ENCODE measurements around the gene TBC1D22A. TPM values are rescaled to one million over a fixed set of nuclear protein-coding genes. Genes with fewer than 3 reads are reported as not detected.

Gene TBC1D22A
- total and polyA plus RNA-seq, 8 donors: 14.4 to 33.5 (median 15.7) TPM

GRCh38 chr22:46936378-46936903 is 174.0 kb downstream of the TBC1D22A start:
- no peak for TF ChIP-seq CTCF (IDR thresholded peaks at IDR 0.05)
- Histone ChIP-seq H3K36me3 (no peaks in the 10 kb centered on the region), H3K4me3 (no peak overlapping the region), H3K27ac (no peak overlapping the region), H3K9me3 (no peaks in the 10 kb centered on the region), H3K27me3 (no peaks in the 10 kb centered on the region), H3K4me1 (peaks cover 0 to 34% of the 10 kb centered on the region in 2 donors)
- DNase-seq (peak in 1 of 4 donors; percentile 22), ATAC-seq (peak; percentile 72)
- intact Hi-C loops (cut with DNase I): no loop called here

DNA sequence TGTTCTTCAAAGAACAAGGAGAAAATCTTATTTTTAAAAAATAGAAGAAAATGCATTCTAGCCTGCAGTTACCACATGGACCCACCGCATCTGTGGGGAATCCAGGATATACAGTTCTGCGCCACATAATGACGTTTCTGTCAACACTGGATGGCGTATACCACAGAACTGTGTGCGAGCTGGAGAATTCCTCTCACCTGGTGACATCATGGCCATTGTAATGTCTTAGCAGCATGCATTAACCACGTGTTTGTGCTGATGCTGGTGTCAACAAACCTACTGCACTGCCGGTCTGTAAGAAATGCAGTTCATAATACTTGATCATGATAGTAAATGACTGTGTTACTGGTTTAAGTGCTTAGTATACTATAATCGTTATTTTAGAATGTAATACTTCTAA is 174.7 kb downstream of the TBC1D22A start:
- DNase-seq (no peak), ATAC-seq (no peak)
- Histone ChIP-seq H3K27me3 (no peaks in the 10 kb centered on the region), H3K36me3 (no peaks in the 10 kb centered on the region), H3K27ac (no peak overlapping the region), H3K4me1 (peaks cover 3 to 37% of the 10 kb centered on the region in 2 donors), H3K9me3 (no peaks in the 10 kb centered on the region), H3K4me3 (no peak overlapping the region)
- no peak for TF ChIP-seq CTCF (IDR thresholded peaks at IDR 0.05)
- intact Hi-C loops (cut with DNase I): no loop called here

GRCh38 chr22:46937939-46938338 is 175.5 kb downstream of the TBC1D22A start:
- H3K36me3 ChIP-seq: no peaks in the 10 kb centered on the region
- intact Hi-C loops (cut with DNase I): no loop called here
- peaks cover 3 to 42% of the 10 kb centered on the region in 2 donors for H3K4me1 ChIP-seq
- H3K27me3 ChIP-seq: no peaks in the 10 kb centered on the region
- H3K27ac ChIP-seq: no peak overlapping the region
- ATAC-seq: no peak
- H3K9me3 ChIP-seq: no peaks in the 10 kb centered on the region
- no peak for DNase-seq
- TF ChIP-seq CTCF (IDR thresholded peaks at IDR 0.05): no peak
- no peak overlapping the region for H3K4me3 ChIP-seq

GRCh38 chr22:46941968-46942798 is 179.7 kb downstream of the TBC1D22A start:
- no peak for TF ChIP-seq CTCF (IDR thresholded peaks at IDR 0.05)
- intact Hi-C loops (cut with DNase I): no loop called here
- ATAC-seq (peak; percentile 60), DNase-seq (no peak)
- no peaks in the 10 kb centered on the region for H3K9me3 ChIP-seq
- peak overlapping the region in 1 of 2 donors; percentile 4 for H3K4me3 ChIP-seq
- H3K27me3 ChIP-seq: no peaks in the 10 kb centered on the region
- peaks cover 3 to 14% of the 10 kb centered on the region in 2 donors for H3K4me1 ChIP-seq
- H3K27ac ChIP-seq: peak overlapping the region; percentile 37 to 90
- H3K36me3 ChIP-seq: peaks cover 0 to 4% of the 10 kb centered on the region in 2 donors

Measured in left lung (tissue), 10 donors.